Uterus (tissue), 2 donors: ENCODE results near the gene PCDHB11.

ENCODE experiments used
- CTCF ChIP-seq, 4 experiments: fragments of 200-600 bp in 2 of 4; fragments of 450-650 bp in 2 of 4; sonication (generic) in 2 of 4; IDR thresholded peaks; one replicate each; pipeline ENCODE4 v1.5.1; 2016 to 2019; ENCODE audit warnings: antibody characterized with exemption in 4 of 4, mild to moderate bottlenecking in 2 of 4, moderate library complexity in 1 of 4
- POLR2A ChIP-seq, 2 donors: fragments of 450-650 bp; IDR thresholded peaks; one replicate each; pipeline ENCODE4 v1.6.1; 2016; ENCODE audit warnings: antibody characterized with exemption in 2 of 2, mild to moderate bottlenecking in 1 of 2, moderate library complexity in 1 of 2

- no peak for TF ChIP-seq CTCF (IDR thresholded peaks at IDR 0.05)
- TF ChIP-seq POLR2A (IDR thresholded peaks at IDR 0.05) = no peak
Measured at GRCh38 chr5:141236516-141237313, 37.3 kb downstream of the PCDHB11 start.
